GM21515 (cell line): Measurements from ENCODE around the gene PIKFYVE.
"Not testable (repeated sequence)": the region's sequence is repeated elsewhere in the genome, so short reads cannot be mapped to it uniquely, and the experiment has no call there.

Experiments
- ATAC-seq: cut with Tn5 transposase; IDR thresholded peaks from one replicate; pipeline ENCODE4 v1.9.1; 2021; ENCODE audit not compliant: unreplicated experiment

The PIKFYVE gene

DNA sequence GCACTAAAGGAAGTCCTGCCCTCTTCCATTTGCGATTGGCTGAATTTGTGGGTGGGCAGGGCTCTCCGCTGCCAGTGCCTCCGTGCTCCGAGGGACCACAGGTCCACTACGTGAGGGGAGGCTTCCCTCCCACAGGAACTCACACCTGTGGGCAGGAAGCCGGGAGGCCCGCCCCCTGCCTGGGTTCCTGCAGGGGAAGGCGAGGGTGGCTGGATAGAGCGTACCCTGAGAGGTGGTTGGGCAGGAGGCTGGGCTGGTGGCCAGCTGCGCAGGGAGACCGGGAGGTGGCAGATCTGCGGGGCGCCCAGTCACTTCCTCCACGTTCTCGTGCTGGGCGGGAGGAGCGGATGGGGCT, 93.6 kb downstream of the PIKFYVE start:
- no peak for ATAC-seq

DNA sequence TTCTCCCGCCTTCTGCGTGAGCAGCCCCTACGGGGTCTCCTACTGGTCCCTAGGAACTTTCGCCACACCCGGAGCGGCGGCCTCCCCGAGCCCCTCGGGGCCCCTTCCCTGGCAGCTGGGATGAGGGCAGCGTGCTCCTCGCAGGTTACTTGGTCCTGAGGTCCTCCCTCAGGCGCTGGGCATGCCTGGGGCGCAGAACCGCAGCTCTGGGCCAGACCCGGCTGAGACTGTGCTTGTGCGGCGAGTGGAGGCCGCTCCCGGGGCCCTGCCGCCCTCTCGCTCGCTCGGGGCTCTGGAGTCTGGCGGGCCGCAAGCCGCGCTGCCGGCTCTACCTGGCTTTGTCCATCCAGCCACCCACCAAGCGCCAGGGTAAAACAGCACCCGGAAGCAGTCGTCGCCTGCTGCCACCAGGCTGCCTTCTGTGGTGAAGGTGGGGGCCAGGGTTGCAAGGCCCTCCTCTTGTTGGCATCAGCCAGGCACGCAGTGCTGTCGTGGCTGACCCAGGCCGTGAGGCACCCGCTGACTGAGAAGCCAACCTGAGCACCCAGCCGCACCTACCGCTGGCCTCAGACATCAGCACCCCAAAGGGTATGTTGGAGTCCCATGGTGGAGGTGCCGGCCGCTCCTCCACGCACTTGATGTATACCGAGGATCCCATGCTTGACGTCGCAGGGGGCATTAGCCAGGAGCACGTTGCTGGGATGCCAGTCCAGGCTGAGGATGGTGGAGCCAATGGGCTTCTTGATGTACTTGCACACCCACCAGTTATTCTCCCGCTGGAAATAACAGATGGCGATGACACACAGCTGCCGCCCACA, 94.4 kb downstream of the PIKFYVE start:
- ATAC-seq = no peak

DNA sequence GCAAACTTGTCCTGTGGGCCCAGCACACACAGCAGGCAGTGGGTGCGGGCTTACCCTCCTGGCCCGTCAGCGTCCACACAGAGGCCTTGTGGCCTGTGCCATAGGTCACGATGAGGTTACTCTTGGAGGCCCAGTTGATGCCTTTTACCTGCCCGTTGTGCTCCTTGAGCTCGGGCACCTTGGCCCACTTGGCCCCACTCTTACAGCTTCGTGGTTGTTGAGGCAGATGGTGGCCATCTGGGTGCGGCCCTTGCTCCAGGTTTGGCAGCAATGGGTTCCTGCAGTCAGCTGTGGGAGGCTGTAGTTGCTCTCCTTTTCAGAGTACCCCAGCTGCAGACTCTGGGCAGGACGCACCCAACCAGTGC, 95.0 kb downstream of the PIKFYVE start:
- ATAC-seq = no peak

DNA sequence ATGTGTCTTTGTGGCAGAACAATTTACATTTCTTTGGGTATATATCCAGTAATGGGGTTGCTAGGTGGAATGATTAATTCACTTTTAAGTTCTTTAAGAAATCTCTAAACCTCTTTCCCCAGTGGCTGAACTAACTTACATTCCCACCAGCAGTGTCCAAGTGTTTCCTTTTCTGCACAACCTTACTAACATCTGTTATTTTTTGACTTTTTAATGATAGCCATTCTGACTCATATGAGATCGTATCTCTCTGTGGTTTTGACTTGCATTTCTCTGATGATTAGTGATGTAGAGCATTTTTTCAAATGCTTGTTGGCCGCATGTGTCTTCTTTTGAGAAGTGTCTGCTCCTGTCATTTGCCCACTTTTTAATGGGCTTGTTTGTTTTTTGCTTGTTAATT, 97.4 kb downstream of the PIKFYVE start:
- ATAC-seq = peak; percentile 58

DNA sequence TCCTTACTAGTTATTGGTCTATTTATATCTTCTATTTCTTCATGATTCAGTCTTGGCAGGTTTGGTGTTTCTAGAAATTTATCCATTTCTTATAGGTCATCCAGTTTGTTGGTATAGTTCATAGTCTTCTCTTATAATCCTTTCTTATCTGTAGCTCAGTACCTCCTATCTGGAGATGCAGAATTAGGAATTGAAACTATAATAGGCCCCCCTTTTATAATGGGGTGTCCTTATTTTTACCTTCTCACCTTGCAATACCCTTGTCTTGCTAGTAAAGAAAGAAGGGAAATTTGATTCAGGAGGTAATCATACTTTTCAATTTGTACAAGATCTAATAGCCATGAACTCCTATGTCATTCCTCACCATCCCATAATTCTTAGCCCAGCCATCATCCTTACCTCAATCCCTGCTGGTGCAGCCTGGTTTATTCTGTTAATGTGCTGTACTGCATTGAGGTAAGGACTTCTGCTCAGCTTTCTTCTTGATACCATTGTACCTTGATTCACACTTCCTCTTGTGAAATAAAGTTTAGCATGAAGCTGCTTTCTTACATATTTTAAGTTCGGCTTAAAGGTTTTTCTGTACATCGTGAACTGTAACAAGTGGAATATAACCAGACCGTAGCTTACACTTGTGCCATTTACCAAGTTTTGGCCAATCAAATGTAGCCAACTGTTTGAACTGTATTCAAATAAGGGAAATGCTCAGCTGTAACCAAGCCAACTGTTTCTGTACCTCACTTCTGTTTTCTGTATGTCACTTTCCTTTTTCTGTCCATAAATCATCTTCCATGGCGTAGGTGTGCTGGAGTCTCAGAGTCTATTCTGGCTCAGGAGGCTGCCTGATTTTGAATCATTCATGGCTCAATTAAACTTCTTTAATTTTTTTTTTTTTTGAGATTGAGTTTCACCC, 100.4 kb downstream of the PIKFYVE start:
- ATAC-seq = peak; percentile 54

DNA sequence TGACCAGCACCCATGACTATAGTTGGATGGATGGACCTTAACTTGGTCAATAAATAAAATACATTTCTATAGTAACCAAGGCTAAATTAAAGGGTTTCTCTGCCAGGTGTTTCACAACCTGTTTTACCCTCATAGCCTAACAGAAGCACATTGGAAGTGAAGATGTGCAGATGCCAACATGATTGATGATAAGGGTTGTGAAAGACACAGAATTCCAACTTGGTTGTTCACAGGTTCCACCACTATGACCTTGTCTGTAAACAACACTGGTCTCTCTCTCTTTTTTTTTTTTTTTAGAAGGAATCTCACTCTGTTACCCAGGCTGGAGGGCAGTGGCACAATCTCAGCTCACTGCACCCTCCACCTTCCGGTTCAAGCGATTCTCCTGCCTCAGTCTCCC, 103.0 kb downstream of the PIKFYVE start:
- no peak for ATAC-seq

DNA sequence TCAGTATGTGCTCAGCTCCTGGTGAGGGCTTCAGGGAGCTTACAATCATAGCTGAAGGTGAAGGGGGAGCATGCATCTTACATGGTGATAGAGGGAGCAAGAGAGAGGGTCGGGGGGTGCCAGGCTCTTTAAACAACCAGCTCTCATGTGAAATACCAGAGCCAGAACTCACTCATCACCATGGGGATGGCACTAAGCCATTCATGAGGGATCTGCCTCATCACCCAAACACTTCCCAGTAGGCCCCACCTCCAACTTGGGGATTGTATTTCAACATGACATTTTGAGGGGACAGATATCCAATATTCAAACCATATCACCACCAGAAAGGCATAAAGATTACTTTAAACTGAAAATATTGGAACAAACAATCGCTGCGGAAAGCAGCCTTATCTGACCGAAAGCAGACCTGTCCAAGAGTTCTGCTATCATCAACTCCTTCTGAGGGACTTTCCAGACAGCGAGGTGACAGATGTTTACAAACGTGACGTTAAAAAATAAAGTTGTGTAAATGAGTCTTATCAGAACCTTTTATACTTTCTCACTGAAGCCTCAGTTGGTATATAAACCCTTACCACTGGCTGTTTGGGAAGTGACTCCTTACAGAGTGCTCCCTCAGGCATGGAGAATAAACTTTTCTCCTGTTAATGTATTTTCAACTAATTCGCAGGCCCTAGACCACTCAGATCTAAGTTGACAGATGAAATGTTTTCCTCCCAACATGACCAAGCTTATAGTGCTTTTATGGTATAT, 105.0 kb downstream of the PIKFYVE start:
- no peak for ATAC-seq

DNA sequence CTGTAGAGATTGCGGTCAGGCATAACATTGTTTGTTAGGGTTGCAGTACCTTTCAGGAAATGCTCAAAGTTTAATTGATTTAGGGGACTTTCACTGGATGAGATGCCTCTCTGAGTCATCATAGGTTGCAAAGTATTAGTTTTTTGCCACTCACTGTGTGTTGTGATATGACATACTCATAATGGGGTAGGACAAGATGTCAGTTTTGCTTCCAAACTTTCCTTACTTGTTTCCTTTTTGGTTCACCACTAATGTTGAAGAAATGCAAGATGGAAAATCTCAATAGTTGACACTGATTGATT, 105.5 kb downstream of the PIKFYVE start:
- no peak for ATAC-seq

DNA sequence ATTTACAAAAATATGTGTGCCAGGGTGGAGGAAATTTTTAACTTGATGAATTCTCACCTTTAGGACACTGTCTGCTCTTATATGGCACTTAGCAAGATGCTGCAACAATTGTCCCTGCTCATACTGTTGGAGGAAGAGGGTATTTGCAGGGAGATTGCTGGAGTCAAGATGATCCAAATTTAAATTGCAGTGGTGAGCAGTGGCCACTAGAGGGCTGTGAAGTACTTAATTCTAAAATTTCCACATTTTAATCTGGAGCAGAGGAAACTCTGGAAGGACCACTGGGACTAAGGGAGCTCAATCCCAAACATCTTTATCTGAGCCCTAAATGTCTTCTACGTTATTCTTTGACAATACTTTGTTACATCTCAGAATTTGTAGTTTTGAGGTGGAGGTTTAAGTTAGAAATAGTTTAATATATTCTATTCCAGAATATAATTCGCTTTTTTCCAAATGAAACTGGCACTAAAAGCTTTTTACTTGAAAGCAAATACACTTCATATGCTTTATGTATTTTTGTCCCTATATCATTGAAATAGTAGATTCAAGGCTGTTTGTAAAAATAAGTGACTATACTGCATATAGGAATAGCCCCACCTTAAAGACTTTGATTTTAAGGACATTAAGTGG, 107.5 kb downstream of the PIKFYVE start:
- peak; percentile 60 for ATAC-seq

DNA sequence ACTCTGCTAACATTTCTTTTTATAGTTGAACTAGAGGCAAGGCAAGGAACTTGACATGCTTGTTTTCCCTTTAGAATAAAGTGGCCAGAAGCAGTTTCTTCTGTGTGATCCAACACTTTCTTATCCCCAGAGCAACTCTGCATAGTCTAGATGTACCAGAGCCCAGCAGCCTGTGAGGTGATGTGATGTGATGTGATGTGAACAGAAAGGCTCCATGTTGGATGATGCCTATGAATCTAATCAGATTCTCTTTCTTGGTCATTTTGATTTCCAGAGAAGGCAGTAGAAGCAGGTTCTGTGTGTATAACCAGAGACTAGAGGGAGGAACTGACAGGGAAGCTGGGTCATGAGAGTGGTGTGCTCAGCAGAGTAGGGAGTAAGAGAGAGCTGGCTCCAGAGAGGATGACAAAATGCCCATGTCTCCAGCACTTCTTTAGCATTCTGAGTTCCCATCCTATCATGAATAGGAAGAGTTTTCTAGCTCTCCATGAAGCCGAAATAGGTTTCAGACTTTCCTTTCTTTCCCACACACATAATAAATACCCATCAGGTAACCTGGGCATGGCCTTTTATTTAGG, 109.5 kb downstream of the PIKFYVE start:
- no peak for ATAC-seq

DNA sequence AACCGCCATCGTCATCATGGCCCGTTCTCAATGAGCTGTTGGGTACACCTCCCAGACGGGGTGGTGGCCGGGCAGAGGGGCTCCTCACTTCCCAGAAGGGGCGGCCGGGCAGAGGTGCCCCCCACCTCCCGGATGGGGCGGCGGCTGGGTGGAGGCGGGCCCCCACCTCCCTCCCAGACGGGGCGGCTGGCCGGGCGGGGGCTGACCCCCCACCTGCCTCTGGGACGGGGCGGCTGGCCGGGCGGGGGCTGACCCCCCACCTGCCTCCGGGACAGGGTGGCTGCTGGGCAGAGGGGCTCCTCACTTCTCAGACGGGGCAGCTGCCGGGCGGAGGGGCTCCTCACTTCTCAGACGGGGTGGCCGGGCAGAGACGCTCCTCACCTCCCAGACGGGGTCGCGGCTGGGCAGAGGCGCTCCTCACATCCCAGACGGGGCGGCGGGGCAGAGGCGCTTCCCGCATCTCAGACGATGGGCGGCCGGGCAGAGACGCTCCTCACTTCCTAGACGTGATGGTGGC, 111.3 kb downstream of the PIKFYVE start:
- not testable (repeated sequence) for ATAC-seq

DNA sequence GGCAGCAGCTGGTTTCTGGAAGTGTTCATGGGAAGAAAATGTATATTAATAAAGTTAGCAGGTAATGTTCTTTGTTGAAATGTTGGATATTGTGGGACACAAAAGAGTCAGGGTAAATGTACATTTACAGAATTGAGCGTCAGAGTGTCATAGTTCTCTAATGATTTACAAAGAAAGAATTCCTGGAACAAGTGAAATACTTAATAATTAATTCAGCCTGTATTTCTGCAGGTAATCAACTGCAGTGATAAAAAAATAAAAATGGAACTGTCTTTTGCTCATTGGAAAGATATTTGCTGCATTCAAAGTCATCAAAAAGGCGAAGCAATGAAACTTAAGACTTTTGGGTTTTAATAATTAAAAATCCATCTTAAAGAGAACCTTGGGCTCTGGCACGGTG, 113.1 kb downstream of the PIKFYVE start:
- ATAC-seq = no peak

DNA sequence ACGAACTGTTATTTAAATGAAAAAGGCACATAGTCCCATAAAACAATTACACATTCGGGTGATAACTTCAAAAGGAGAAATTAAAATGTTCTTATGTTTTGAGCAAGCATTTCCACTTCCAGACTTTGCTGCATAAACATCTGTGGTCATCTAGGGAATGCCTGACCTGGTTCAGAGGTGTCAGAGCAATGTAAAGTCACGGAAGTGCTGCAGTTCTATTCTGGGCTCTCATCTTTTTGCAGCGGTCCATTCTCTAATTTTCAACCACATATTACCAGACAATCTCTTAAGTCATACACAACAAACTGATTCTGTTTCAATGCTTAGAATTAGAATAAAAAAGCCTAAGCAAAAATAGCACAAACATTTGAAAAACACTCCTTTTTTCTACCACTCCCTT, 118.6 kb downstream of the PIKFYVE start:
- ATAC-seq = no peak

DNA sequence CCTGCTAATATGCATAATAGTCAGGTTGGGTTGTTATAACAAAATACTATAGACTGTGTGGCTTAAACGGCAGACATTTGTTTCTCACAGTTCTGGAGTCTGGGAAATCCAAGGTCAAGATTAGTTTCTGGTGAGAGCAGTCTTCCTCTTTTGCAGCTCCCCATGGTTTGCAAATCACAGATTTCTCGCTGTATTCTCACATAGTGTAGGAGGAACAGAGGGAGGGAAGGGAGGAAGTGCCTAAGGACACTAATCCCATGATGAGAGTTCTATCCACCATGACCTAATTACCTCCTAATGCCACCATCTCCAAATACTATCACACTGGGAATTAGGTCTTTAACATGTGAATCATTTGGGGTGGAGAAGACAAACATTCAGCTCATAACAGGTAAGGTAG, 120.5 kb downstream of the PIKFYVE start:
- ATAC-seq = no peak

DNA sequence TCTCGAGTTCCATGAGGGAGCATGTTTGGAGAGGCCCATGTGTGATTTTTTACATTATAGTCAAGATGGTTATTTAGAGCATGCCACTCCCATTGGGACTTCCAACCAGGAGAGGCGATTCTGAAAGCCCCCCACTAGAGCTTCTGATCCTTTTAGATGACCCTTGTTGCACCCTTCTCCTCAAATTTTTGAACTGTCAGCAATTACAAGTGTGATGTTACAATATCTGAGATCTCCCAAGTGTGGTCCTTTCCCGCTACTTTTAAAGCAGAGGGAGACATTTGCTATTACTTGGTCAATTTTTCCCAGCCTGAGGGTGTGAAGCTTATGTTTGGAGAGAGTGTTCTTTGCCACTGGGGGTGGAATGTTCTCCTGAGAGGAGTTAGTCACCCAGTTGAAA, 123.9 kb downstream of the PIKFYVE start:
- ATAC-seq = no peak

DNA sequence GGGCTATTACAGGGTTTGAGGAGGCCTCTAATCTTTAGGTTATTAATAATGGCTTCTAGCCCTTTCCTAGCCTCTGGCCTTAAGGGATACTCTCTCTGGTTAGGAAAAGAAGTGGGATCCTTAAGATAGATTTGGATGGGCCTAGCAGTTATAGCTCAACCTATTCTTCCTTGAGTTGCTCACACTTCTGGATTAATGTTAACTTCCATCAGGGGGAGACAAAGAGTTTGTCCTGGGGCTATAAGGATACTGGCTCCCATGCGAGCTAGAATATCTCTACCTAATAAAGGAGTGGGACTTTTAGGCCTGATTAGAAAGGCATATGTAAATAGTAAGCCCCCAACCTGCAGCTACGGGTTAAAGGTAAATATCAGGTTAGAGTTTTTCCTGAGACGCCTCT, 126.2 kb downstream of the PIKFYVE start:
- ATAC-seq = no peak

DNA sequence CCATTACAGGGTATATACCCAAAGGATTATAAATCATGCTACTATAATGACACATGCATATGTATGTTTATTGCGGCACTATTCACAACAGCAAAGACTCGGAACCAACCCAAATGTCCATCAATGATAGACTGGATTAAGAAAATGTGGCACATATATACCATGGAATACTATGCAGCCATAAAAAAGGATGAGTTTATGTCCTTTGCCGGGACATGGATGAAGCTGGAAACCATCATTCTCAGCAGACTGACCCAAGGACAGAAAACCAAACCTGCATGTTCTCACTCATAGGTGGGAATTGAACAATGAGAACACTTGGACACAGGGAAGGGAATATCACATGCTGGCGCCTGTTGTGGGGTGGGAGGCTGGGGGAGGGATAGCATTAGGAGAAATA, 130.7 kb downstream of the PIKFYVE start:
- ATAC-seq = not testable (repeated sequence)

DNA sequence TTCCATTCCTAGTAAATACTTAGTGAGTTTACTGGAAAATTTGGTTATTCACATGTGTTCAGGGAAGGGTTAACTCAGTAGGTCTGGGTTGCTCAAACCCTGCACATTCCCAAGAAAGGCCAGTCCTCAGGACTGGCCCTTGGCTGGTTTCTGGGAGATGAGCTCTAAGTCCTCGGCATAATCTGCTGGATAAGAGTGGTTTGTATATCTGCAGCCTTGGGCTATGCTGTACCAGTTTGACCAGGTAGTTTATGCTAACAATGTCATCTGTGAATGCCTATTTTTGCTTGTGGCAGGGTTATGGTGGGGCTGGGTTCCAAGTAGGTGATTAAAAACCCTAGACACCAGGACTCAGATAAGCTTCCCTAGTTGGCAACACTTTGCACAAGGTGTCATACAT, 133.1 kb downstream of the PIKFYVE start:
- no peak for ATAC-seq

DNA sequence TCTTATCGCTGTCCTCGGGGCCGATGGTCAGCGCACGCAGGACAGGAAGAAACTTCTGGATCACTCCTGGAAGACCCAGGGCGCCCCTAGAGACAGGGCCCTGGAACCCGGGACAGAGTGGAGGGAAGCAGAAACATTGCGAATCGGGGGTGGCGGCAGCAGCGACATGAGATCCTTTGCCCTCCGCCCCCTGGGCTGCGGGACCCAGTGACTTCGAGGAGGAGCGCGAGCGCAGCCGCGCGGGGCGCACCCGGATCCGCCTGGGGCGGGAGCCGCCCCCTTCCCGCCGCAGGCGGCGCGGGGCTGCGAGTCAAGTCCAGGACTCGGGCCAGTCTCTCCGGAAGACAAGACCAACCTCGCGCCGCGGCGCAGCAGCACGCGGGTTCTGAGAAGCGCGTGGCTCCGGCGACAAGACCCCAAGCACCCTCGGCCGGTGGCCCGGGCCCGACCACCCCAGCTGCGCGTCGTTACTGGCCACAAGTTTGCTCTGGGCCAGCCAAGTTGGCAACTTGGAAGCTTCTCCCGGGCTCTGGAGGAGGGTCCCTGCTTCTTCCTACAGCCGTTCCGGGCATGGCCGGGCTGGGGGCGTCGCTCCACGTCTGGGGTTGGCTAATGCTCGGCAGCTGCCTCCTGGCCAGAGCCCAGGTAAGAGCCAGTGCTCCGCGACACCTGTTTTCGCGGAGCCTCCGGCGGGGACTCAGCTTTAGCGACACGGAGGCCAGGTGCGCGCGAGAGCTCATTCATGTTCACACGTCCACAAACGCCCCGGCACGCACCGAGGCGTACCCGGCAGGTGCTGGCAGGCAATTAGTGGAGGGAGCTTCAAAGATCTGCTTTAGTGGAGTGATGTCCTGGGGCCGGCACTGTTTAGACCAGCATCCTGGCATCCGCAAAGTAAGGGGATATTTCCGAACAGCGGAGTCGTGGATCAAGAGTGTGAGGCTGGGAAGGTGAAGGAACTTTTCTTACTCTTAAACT, 140.7 kb downstream of the PIKFYVE start, which contains the start of gene PTH2R:
Gene PTH2R, plus strand, starts transcription at position 319 of the 978 bp plus-strand sequence. Its CDS starts 252 bp downstream, at position 571.
- ATAC-seq = no peak
